Stromal cell of bone marrow (primary cell): Measurements from ENCODE around the gene FSTL4.
A peak's percentile ranks its signal among the peaks of the same experiment; 100 is the strongest.
"Not testable (repeated sequence)": the region's sequence is repeated elsewhere in the genome, so short reads cannot be mapped to it uniquely, and the experiment has no call there.

Experiments
- DNase-seq: peaks from one replicate; pipeline ENCODE4 v3.0.0-alpha.2; 2012; ENCODE audit warnings: low read depth

The FSTL4 gene

DNA sequence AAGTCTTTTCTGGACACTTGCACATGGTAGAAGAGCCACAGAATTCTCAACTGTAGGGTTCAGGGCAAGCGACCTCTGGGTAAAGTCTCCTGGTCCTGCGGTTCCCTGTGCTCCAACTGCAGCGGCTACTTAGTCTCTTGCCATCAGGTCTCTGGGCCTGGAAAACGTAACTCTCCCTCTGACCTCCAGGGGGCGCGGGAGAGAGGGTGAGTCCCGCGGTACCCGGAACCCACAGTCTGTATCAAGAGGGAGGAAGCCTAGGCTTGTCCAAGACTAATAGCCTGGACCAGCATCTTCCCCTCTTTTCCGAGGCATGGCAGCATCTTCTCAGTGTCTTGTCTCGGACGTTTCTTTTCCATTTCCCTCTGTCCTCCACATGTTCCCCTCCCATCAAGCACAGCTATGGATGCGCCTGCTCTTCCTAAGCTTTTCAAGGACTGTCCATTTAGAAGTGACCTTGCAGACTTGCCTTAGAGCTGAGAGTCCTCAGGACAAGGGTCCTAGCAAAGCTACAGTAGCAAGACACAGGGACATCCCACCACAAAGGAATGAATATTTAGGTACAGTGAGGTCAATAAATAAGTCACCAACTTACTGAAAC, 59.3 kb downstream of the FSTL4 start:
- DNase-seq: no peak

DNA sequence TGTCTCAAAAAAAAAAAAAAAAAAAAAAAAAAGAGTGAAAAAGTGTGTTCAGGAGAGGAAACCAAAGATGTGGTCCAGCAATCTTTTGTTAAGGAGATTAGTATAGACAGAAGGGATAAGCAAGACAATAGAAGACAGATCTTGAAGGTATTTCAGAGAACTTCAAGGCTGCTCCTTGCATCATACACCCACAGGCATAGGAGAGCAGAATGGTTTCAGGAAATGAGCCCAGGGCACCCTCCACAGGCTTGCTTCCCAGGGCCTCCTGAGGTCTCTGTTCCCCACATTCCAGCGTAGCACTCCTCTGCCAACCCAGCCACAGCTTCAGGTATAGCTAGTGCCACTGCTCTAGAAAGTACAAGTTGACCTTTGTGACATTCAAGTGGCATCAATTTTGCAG, 65.8 kb downstream of the FSTL4 start:
- no peak for DNase-seq

DNA sequence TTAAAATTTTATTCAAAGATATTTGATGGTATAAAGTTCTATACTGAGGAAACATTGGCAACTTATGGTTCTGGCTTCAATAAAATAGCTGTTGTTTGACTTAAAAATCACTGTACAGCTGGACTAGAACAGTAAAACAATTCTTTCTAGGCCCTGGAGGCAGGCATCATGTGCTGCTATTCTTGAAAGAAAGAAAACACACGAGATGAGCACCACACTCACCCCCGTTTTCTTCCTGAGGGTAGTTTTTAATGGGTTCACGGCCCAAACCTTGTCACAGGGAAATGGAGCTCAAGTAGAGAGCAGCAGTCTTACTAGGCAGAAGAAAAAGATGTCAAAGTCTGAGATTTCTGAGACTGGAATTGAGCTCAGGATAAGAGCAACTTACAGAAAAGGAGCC, 68.0 kb downstream of the FSTL4 start:
- DNase-seq: no peak

DNA sequence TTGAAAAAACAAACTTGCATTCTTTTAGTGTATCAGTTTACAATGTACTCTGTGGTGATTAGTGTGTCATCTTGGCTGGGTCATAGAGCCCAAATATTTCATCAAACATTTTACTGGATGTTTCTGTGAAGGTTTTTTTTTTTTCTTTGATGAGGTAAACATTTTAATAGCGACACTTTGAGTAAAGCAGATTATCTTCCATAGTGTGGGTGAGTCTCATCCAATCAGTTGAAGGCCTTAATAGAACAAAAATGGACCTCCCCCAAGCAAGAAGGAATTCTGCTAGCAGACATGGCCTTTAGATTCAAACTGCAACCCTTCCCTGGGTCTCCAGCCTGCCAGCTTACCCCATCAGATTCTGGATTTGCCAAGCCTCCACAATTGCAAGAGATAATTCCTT, 72.5 kb downstream of the FSTL4 start:
- DNase-seq: no peak

DNA sequence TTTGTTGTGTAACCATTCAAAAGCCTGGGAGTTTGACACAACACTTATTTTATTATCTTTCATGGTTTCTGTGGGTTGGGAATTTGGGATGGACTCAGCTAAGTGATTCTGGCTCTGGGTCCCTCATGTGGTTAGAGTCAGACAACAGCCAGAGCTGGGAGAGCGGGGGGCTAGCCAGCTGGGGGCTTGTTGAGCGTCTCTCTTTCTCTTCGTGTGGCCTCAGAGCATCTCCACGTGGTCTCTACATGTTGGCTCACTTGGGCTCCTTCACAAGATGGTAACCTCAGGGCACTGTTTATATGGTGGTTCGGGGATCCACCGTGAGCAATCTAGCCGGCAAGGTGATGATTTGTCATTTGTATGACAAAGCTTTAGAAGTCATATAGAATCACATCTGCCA, 73.6 kb downstream of the FSTL4 start:
- no peak for DNase-seq

DNA sequence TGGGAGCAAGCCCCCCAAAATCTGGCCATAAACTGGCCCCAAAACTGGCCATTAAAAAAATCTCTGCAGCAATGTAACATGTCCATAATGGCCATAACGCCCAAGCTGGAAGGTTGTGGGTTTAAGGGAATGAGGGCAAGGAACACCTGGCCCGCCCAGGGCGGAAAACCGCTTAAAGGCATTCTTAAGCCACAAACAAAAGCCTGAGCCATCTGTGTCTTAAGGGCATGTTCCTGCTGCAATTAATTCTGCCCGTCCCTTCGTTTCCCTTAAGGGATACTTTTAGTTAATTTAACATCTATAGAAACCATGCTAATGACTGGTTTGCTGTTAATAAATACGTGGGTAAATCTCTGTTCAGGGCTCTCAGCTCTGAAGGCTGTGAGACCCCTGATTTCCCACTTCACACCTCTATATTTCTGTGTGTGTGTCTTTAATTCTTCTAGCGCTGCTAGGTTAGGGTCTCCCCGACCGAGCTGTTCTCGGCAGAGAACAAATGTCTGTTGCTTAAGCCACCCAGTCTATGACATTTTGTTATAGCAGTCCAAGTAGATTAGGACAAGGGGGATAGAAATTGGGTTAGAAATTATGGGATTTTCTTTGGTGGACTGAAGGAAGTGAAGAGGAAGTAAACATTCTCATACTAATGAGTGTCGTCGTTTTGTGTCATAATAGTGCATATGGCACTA, 77.0 kb downstream of the FSTL4 start:
- DNase-seq: not testable (repeated sequence)

DNA sequence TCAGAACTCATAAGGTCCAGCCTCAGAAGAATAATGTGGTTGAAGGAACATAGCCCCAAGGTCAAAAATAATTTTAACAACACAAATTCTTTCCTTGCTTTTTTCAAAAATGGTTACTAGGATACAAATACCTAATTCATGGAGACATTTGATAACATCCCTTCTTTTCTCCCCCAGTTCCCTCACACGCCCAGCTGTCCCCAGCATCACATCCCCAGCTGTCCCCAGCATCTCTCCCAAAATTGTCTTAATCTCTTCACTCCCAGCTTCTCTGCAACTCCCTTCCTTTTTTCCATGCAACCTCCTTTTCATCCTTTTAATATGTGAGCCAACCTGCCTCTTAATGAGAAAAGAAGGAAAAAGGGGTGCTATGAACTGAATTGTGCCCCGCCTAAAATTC, 77.8 kb downstream of the FSTL4 start:
- no peak for DNase-seq

DNA sequence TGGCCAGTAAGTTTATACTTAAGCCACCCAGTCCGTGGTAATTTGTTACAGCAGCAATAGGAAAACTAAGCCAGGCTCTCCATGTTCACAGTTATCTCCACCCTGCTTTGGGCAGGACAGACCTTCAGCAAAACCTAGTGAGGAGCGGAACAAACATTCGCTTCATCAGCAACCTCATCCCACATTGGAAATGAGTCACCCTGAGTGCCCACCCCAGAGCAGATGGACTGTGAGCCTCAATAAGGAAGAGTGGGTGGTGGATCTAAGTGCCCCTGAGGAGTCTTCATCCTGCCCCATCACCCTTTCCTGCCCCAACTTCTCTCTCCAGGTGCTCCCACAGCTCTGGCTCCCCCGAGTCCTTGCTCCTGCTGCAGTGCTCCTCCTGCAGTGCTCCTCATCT, 78.8 kb downstream of the FSTL4 start:
- no peak for DNase-seq

DNA sequence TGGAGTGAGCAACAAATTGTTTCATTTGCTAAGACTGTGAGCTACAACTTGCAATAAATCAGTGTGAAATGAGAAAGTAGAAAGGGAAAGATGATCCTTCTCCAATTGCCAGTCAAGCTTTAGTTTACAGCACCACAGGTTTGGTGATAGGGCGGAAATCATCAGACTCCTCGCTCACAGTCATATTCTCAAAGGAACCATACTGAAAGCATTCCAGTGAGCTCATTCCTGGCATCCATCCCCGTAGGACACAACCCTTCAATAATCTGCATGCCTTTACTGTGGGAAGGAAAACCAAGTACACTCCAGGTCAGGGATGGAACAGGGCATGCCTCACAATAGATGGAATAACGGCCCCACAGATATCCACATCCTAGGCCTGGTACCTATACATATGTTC, 80.7 kb downstream of the FSTL4 start:
- peak; percentile 57 for DNase-seq

DNA sequence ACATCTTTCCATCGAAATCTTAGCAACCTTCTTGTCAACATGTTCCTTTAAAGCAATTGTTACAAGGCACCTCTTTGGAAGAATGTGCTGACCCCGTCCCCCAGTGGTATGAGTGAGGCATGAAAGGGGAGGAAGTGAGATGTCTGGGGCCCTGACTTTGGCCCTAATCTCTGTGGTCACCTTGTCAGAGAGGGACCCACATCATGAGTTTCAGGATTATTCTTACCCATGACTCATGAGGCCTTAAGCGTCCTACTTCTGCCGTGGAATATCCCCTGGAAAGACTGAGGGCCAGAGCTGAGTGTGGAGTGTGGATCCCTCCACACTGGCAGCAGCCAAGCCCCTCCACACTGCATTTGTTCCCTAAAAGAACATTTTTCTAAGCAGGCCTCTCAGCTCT, 81.2 kb downstream of the FSTL4 start:
- DNase-seq: no peak

DNA sequence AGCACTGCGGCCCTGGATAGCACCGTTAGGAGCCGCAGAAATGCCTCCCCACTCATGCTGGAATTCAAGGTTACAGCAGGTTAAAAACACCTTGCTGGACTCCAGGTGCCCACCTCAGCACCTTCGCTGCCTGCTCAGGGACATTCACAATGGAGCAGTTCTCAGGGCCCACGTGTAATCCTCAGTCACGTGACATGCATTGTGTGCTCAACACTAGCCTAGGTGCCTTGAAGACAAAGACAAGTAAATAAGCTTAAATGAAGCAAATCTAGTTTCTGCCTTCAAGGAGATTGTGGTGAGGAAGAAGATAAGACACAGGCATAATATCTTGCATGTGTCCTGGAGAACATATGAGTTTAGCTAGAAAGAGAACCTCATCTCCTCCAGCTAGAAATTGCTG, 82.1 kb downstream of the FSTL4 start:
- no peak for DNase-seq

DNA sequence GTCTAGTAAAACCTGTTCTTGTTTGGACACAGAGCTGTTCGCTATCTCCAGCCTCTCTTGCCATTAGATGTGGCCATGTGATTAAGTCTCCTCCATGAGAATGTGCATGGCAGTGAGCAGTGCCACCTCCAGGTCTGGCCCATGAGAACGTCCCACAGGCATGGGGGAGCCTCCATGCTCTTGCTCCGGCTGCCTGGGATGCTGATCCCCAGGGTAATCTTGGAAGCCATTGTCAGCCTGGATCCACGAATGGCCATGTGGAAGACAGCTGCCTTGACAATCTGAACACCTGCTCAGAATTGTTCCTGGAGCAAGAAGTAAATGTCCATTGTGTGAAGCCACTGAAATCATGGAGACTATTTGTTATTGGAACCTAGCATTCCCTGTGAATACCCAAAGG, 83.5 kb downstream of the FSTL4 start:
- no peak for DNase-seq

DNA sequence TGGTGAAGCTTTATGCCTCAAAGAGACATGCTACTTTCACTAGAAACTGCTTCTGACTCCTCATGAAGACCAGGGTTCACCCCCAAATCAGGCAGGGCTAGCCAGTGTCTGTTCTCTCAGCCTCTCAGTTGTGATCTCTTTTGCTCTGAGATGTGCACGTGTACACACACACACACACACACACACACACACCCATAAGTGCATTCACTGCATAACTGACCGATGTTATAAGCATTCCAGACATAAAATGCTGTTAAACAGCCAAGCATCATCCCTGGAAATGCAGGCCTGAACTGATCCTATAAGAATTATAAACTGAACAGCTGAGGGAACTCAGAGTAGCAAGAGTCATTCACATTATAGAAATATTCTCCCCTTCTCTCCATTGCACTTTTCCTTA, 85.0 kb downstream of the FSTL4 start:
- no peak for DNase-seq

DNA sequence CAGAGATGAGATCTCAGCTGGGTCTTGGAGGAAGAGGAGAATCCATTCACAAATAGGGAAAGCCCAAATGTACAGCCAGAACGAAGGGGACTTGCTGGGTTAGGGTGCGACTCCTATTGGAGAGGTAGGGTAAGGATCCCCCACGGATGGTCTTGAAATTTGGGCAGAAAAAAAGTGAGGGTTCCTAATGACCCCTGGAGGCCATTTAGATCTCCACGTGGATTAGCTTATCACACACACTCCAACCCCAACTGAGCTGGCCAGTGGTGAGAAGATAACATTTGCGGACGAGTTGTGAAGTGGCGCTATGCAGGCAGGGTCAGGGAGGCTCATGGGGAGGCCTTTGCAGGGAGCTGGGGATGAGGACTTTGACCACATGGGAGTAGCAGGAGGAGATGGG, 86.0 kb downstream of the FSTL4 start:
- no peak for DNase-seq

DNA sequence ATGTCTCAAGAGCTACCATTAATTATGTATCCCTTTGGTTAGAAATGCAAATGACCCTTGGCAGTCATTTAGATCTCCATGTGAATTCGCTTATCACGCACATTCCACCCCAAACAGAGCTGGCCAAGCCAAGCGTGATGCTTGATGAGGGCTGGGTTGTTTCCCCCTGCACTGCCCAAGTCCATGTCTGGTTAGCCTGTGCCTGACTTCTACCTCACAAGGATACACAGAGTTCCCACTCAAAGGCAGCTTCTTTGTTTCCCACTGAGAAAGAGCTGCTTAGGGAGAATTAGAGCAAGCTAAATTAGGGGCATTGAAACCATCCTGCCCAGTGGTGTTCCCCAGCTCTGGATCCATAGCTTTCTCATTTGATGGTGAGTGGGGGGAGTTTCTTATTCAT, 87.2 kb downstream of the FSTL4 start:
- no peak for DNase-seq

DNA sequence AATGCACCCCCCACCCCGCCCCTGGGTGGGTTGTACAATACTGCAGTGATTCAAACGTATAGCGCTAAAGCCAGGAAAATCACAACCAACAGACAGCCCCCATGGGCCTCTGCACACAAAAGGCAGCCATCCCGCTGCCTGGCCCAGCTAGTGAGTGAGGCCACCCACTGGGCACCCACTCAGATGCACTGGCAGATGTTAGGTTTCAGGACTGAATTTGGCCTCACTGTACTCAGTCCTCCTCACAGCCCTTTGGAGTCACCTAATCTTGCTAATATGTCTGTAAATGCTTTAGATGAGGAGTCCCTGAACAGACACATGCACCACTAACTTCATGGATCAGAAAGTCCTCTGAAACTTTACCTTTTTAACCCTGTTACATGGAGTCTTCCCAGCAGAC, 87.7 kb downstream of the FSTL4 start:
- no peak for DNase-seq

DNA sequence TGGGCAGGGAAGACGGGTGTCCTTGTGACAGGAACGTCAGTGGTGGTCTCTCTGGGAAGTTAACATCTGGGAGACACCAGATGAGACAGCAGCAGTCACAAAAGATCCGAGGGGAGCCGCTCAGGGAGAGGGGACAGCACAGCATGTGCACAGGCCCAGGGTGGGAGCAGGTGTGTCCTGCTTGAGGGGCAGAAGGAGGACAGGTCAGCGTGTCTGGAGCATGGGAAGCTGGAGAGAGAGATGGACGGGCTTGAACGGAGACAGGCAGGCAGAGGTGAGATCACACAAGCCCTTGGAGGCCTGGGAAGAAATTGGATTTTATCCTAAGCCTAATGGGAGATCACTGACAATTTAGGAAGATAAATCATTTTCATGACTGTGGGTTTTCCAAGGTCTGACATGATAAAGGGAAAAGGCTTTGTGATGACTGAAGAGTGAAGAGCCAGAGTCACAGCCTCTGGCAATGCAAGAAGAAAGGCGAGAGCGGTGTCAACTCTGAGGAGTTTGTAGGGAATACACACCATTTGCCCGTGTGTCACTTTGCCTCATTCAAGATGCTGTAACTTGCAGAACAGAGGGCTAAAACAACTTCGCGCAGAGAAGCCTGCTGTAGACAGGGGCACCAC, 88.3 kb downstream of the FSTL4 start:
- no peak for DNase-seq

DNA sequence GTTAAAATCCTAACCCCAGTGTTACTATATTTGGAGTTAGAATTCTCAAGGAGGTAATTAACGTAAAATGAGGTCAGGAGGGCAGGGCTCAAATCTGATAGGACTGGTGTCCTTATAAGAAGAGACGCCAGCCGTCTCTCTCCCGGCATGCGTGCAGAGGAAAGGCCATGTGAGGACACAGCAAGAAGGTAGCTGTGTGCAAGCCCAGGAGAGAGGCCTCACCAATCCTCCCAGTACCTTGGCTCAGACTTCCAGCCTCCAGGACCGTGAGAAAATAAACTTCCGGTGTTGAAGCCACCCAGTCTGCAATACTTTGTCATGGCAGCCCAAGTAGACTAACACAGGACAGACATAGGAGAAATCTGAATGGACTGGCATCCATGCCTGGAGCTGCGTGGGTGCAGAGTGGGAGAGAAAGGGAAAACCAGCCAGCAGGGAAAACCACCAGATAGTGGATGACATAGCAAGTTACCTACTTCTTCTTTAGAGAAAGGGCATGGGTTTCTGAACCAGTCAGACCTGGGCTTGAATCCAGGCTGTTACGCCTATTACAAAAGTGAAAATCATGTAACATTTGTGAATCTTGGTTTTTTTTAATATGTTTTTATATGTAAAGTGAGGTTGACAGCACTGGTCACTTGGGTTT, 89.2 kb downstream of the FSTL4 start:
- DNase-seq: no peak

DNA sequence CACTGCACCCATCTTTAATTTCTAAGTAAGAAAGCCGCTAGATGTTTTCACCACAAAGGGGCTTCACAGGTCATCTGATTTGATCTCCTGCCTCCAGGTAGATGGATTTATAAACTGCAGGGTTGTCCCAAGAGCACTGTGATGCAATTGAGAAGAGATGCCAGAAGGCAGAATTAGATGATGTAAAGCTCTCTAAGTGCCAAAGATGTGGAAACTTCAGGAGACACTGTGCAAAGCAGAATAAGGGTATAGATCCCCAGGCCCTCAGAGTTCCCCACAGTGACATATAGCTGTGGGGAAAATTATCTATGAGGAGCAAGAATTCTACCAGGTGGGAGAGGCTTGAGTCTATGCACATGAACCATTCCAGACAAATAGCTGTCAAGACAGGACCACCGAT, 90.5 kb downstream of the FSTL4 start:
- no peak for DNase-seq

DNA sequence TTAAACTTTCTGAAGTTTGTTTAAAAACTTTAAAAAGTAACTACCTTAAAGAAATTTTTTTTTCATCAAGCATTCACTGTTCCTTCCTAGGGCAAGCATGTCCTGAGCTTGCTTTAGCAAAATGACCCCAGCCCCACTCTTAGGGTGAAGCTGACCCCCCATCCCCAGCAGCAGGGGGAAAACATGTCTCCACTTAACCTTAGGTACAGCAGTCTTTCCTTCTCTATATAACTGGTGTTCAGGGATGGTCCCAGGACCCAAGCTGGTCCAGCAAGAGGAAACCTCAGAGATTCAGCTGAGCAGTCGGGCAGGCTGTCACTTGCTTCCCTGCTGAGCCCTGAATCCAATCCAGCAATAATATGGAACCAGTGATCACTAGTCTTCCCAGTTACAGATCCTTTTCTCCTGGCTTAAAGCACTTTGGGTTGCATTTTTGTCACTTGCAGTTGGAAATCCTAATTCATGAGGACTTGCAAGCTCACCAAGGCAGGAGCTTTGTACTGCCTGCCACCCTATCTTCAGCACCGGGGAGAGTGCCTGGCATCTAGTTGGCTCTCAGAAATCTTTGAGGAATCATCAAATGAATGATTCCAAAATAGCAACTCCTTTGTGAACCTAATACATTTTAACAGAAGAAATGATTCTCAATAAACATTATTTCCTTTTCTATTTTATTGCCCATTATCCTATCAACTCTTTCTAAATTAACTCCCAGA, 91.2 kb downstream of the FSTL4 start:
- DNase-seq: no peak

DNA sequence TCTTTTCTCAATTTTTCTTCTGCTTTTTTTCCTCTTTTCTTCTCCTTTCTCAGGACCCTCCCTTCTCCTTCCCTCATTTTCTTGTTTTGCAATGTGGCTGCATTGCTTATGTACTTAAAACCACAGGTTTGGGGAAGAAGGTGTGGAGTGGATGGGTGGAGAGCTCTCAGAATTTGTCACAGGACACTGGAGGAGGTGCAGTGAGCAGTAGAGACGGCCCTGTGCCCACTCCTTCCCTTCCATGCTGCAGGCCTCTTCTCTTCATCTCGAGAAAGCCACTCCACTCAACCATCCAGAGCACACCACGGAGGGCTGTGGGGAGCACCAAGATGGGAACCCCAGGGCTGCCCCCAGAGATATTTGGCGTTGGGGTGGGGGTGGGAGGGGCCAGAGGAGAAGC, 92.3 kb downstream of the FSTL4 start:
- DNase-seq: no peak

DNA sequence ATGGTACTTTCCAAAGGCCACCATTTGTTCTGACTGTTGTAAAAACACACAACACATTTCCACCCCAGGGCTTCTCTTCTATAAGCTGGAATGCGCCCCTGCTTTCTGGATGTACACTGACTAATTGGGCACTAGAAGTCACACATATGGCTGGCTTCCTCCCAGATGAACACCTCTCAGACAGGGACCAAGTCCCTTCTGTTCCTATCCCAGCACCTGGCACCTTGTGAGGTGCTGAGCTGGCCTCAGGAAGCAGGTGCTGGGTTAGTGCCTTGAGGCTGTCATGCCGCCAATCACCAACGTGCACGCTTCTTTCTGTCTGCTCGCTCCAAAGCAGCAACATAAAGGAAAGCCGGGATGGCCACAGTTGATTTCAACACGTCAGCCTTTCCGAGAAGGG, 93.2 kb downstream of the FSTL4 start:
- no peak for DNase-seq

DNA sequence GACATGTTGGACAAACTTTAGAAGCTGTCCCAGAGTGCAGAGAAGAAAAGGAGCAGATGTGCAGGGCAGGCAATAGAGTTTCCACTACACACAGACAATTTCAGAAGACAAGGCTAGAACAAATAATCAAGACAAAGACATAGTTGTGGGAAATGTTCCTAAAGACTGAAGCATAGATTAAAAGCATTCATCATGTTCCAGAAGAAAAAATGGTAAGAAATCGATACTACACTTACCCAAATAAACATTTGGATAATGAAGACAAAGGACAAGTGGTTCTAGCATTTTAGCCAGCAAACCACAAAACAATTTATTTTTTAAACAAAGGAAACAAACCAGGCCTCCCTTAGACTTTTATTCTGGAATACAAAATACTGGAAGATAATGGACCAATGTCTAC, 97.9 kb downstream of the FSTL4 start:
- DNase-seq: no peak
